HL-60 (cell line): ENCODE data around the gene MEG3.

Source experiments
- CTCF ChIP-seq: IDR thresholded peaks from one replicate; pipeline ENCODE4 v1.5.1; 2011; ENCODE audit warnings: low read length, control low read depth, inconsistent platforms; ENCODE audit not compliant: insufficient read depth
- POLR2AphosphoS5 ChIP-seq: IDR thresholded peaks from 2 replicates; pipeline ENCODE4 v1.6.1; 2012; ENCODE audit warnings: low read depth
- REST ChIP-seq: IDR thresholded peaks from 2 replicates; pipeline ENCODE4 v1.6.1; 2012; ENCODE audit warnings: low read depth; ENCODE audit not compliant: insufficient replicate concordance

GRCh38 chr14:100891501-100892445 is 65.9 kb downstream of the MEG3 start:
- TF ChIP-seq CTCF = no peak
- TF ChIP-seq POLR2AphosphoS5 = no peak
- TF ChIP-seq REST = no peak
